Measurements from ENCODE around the gene AGXT2. TPM values are rescaled to one million over a fixed set of nuclear protein-coding genes. Genes with fewer than 3 reads are reported as not detected.

The AGXT2 gene
- total and polyA plus RNA-seq, 9 of the 15 experiments (the other 6 are each of a cell fraction or from before 2014, with no cell fraction given), result not detected

GRCh38 chr5:35023391-35024178 lies 24.2 kb downstream of the AGXT2 start:
- ATAC-seq, result no peak
- WGBS (ENCODE audit: insufficient coverage, low coverage, missing lambda C conversion rate), result 0% methylated on average over 7 of the region's 7 CpGs

More at GRCh38 chr5:35023391-35024178, 24.2 kb downstream of the AGXT2 start:
- Histone ChIP-seq H3K27ac (ENCODE audit: extremely low read depth, low read depth, low read length) (no peak overlapping the region), H3K4me3 (no peak overlapping the region), H3K4me1 (replicated peaks in 1 of 2; ENCODE audit: control insufficient read depth in 2 of 2, insufficient read depth in 2 of 2, low read length in 2 of 2) (no peaks in the 10 kb centered on the region), H3K27me3 (ENCODE audit: control insufficient read depth in 2 of 2, insufficient read depth in 2 of 2, low read length in 2 of 2) (peaks cover 6 to 7% of the 10 kb centered on the region in 2 experiments; a peak in 3 of 5 replicates), H3K36me3 (ENCODE audit: control insufficient read depth, insufficient read depth, low read length) (no peaks in the 10 kb centered on the region), H2AFZ (ENCODE audit: low read depth, low read length) (no peak overlapping the region), H3K4me2 (ENCODE audit: insufficient read depth, low read length) (no peak overlapping the region), H3K79me2 (ENCODE audit: control insufficient read depth, insufficient read depth, low read length) (no peaks in the 10 kb centered on the region), H3K9me3 (replicated peaks; ENCODE audit: control insufficient read depth, insufficient read depth, low read depth, low read length) (no peaks in the 10 kb centered on the region), H4K20me1 (replicated peaks; ENCODE audit: control insufficient read depth, insufficient read depth, low read length) (no peaks in the 10 kb centered on the region), H3K9me1 (ENCODE audit: control insufficient read depth, insufficient read depth, low read length) (no peaks in the 10 kb centered on the region), H3K9ac (ENCODE audit: insufficient read depth in 1 of 2, low read depth in 2 of 2, low read length in 2 of 2) (no peak overlapping the region)
- ChIA-PET CTCF (ENCODE audit: low intra/inter-chr PET ratio) (no interaction called here), POLR2A (no interaction called here)
- FAIRE-seq (no peak), DNase-seq (ENCODE audit: extremely low read depth in 1 of 4, low spot score in 3 of 4) (no peak)
- TF ChIP-seq ZBTB11 (CRISPR knock-in tag; IDR thresholded peaks at IDR 0.05), result no peak
- no peak for TF ChIP-seq HOXB6 (CRISPR knock-in tag; IDR thresholded peaks at IDR 0.05; ENCODE audit: borderline replicate concordance)
- no peak for TF ChIP-seq THRAP3 (IDR thresholded peaks at IDR 0.05; ENCODE audit: borderline replicate concordance)
- no peak for TF ChIP-seq KDM2B (CRISPR knock-in tag; IDR thresholded peaks at IDR 0.05)
- no peak for TF ChIP-seq PTRF (tag; IDR thresholded peaks at IDR 0.05)
- no peak for TF ChIP-seq BRF2 (IDR thresholded peaks at IDR 0.05; ENCODE audit: borderline replicate concordance, insufficient read depth, insufficient read length)
- TF ChIP-seq CBX8 (IDR thresholded peaks at IDR 0.05; ENCODE audit: borderline replicate concordance, extremely low read depth, low read depth, low read length, poor library complexity, severe bottlenecking), result no peak
- TF ChIP-seq RB1 (IDR thresholded peaks at IDR 0.05; ENCODE audit: low read depth), result no peak
- no peak for TF ChIP-seq HIVEP1 (CRISPR knock-in tag; IDR thresholded peaks at IDR 0.05)
- TF ChIP-seq RBM17 (IDR thresholded peaks at IDR 0.05; ENCODE audit: borderline replicate concordance, low read depth, low read length), result no peak
- no peak for TF ChIP-seq SIN3A (IDR thresholded peaks at IDR 0.05; ENCODE audit: borderline replicate concordance in 2 of 2, control insufficient read depth in 1 of 2, low read depth in 2 of 2, low read length in 2 of 2)
- TF ChIP-seq BCL6 (CRISPR knock-in tag; IDR thresholded peaks at IDR 0.05), result no peak
- TF ChIP-seq U2AF2 (optimal IDR thresholded peaks at IDR 0.05; ENCODE audit: low read depth, low read length), result no peak
- no peak for TF ChIP-seq RBM14 (IDR thresholded peaks at IDR 0.05; ENCODE audit: borderline replicate concordance, insufficient read depth, low read depth, low read length)
- TF ChIP-seq MYC (IDR thresholded peaks at IDR 0.05; ENCODE audit: low read depth, low read length), result no peak
- TF ChIP-seq MYC (CRISPR knock-in tag; IDR thresholded peaks at IDR 0.05; ENCODE audit: borderline replicate concordance, low read depth), result no peak
- in situ Hi-C loops (cut with MboI), result no loop called here
- BruUV-seq (replicated peaks), result no TSS peak
- intact Hi-C loops (cut with micrococcal nuclease), result no loop called here

All from K562 (cell line).